ENCODE measurements around the gene SARNP. TPM values are rescaled to one million over a fixed set of nuclear protein-coding genes. Genes with fewer than 3 reads are reported as not detected.

The SARNP gene
- total and polyA plus RNA-seq, 2 donors (not counting 1 experiment from before 2014, with no cell fraction given) = 88.5 to 183 TPM

DNA sequence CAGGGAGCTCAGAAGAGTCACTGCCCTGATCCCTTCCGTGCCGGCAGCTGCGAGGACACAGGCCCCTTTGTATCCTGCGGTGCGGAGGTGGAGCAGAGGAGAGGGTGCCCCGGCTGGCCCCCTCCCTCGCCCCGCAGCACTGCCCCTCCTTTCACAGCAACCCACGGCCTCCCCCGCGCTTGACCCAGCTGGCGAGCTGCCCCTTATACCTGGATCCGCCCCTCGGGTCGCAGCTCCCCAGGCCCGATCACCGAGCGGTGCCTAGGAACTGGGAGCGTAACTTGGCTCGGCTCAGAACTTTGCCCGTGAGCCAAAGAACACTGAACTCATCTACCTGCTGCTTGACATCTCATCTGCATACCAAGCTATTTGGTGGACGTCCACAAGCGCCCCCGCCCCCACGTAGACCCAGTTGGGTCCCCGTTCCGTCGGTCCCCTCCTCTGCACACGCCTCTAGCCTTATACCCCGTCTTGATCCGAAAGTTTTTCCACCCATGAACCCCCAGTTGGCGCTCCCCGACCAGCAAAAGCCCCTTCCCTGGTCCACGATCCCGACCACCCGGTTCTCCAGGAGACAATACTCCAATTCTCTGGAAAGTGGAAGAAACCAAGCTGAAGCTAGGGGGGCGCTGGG, 12.6 kb upstream of the SARNP start:
- Histone ChIP-seq H3K4me2 (ENCODE audit: extremely low read depth, insufficient read depth, low read length) (peak overlapping the region; percentile 99), H3K36me3 (ENCODE audit: control insufficient read depth, insufficient read depth, low read length) (peaks cover 6% of the 10 kb centered on the region), H3K27ac (ENCODE audit: insufficient read depth, low read length) (peak overlapping the region; percentile 91), H3K27me3 (ENCODE audit: control insufficient read depth, insufficient read depth, low read length) (no peaks in the 10 kb centered on the region), H2AFZ (ENCODE audit: low read length) (peak overlapping the region; percentile 57), H3K4me1 (ENCODE audit: control insufficient read depth, extremely low read depth, insufficient read depth, low read length) (peaks cover 10% of the 10 kb centered on the region), H3K4me3 (replicated peaks in 1 of 4; ENCODE audit: control extremely low read depth in 1 of 4, insufficient read depth in 1 of 4, low read depth in 3 of 4, low read length in 4 of 4) (peak overlapping the region; percentile 91 to 97 (median 95)), H4K20me1 (ENCODE audit: control insufficient read depth, extremely low read depth, insufficient read depth, low read length) (no peaks in the 10 kb centered on the region), H3K9me3 (ENCODE audit: control insufficient read depth, insufficient read depth, low read depth, low read length) (no peaks in the 10 kb centered on the region), H3K9ac (ENCODE audit: insufficient read depth, low read length) (peak overlapping the region; percentile 83), H3K79me2 (ENCODE audit: control insufficient read depth, insufficient read depth, low read length) (peaks cover 31% of the 10 kb centered on the region)
- peak in 1 of 2 donors; percentile 18 for DNase-seq (ENCODE audit: low read depth in 2 of 2)
- TF ChIP-seq, protein P1, sequence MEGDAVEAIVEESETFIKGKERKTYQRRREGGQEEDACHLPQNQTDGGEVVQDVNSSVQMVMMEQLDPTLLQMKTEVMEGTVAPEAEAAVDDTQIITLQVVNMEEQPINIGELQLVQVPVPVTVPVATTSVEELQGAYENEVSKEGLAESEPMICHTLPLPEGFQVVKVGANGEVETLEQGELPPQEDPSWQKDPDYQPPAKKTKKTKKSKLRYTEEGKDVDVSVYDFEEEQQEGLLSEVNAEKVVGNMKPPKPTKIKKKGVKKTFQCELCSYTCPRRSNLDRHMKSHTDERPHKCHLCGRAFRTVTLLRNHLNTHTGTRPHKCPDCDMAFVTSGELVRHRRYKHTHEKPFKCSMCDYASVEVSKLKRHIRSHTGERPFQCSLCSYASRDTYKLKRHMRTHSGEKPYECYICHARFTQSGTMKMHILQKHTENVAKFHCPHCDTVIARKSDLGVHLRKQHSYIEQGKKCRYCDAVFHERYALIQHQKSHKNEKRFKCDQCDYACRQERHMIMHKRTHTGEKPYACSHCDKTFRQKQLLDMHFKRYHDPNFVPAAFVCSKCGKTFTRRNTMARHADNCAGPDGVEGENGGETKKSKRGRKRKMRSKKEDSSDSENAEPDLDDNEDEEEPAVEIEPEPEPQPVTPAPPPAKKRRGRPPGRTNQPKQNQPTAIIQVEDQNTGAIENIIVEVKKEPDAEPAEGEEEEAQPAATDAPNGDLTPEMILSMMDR (conservative IDR thresholded peaks at IDR 0.05 in 1 of 2, IDR thresholded peaks at IDR 0.05 in 1 of 2; ENCODE audit: low read depth in 1 of 2, low read length in 2 of 2) = no peak
- TF ChIP-seq EZH2 (IDR thresholded peaks at IDR 0.05; ENCODE audit: low read length, missing control alignments) = no peak

DNA sequence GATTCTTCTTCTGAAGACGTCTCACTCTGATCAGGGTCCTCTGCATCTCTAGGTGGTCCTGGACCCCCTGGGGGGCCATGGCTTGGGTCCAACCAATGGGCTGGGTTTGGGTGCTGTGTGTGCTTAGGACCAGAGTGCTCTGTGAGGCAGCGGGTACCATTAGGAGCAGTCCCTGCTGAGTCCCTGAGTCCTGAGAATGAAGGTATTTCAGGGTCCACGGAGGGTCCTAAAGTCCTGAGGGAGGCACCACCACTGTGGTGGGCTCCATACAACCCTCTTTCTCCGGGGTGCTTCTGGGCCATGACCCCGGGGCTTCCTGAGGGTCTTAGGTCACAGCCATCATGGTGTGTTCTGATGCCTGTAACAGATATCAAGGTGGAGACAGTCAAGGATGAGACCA, 10.8 kb upstream of the SARNP start:
- peaks cover 10% of the 10 kb centered on the region for H3K4me1 ChIP-seq (ENCODE audit: control insufficient read depth, extremely low read depth, insufficient read depth, low read length)
- no peaks in the 10 kb centered on the region for H3K9me3 ChIP-seq (ENCODE audit: control insufficient read depth, insufficient read depth, low read depth, low read length)
- no peaks in the 10 kb centered on the region for H4K20me1 ChIP-seq (ENCODE audit: control insufficient read depth, extremely low read depth, insufficient read depth, low read length)
- H3K27ac ChIP-seq (ENCODE audit: insufficient read depth, low read length) = peak overlapping the region; percentile 91
- peaks cover 34% of the 10 kb centered on the region for H3K79me2 ChIP-seq (ENCODE audit: control insufficient read depth, insufficient read depth, low read length)
- no peak for DNase-seq (ENCODE audit: low read depth in 2 of 2)
- H2AFZ ChIP-seq (ENCODE audit: low read length) = no peak overlapping the region
- no peak overlapping the region for H3K9ac ChIP-seq (ENCODE audit: insufficient read depth, low read length)
- peak overlapping the region; percentile 57 to 97 (median 92) for H3K4me3 ChIP-seq (replicated peaks in 1 of 4; ENCODE audit: control extremely low read depth in 1 of 4, insufficient read depth in 1 of 4, low read depth in 3 of 4, low read length in 4 of 4)
- H3K36me3 ChIP-seq (ENCODE audit: control insufficient read depth, insufficient read depth, low read length) = peaks cover 6% of the 10 kb centered on the region
- H3K4me2 ChIP-seq (ENCODE audit: extremely low read depth, insufficient read depth, low read length) = peak overlapping the region; percentile 79
- TF ChIP-seq, protein P1 (conservative IDR thresholded peaks at IDR 0.05 in 1 of 2, IDR thresholded peaks at IDR 0.05 in 1 of 2; ENCODE audit: low read depth in 1 of 2, low read length in 2 of 2) = no peak
- no peak for TF ChIP-seq EZH2 (IDR thresholded peaks at IDR 0.05; ENCODE audit: low read length, missing control alignments)
- no peaks in the 10 kb centered on the region for H3K27me3 ChIP-seq (ENCODE audit: control insufficient read depth, insufficient read depth, low read length)

DNA sequence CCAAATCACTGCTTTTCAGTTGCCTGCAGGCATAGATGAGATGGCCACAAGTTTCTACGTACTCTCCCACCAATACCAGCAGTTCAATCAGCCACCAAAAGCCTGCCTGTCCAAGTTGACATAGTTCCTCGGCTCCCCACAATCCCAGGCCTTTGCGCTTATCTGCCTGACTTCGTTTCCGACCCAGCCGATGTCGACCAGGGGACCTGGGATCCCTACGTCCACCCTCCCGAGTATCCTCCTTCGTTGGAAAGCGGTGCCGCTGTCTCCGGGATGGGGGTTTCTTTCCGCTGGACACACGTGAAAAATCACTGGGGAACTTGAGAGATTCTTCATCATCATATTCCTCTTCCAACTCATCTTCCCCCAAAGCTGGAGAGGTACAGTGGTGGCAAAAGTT, 10.3 kb upstream of the SARNP start:
- DNase-seq (ENCODE audit: low read depth in 2 of 2) = no peak

More for the DNA sequence above, 10.3 kb upstream of the SARNP start:
- Histone ChIP-seq H2AFZ (ENCODE audit: low read length) (no peak overlapping the region), H3K36me3 (ENCODE audit: control insufficient read depth, insufficient read depth, low read length) (peaks cover 8% of the 10 kb centered on the region), H3K4me3 (replicated peaks in 1 of 4; ENCODE audit: control extremely low read depth in 1 of 4, insufficient read depth in 1 of 4, low read depth in 3 of 4, low read length in 4 of 4) (peak overlapping the region in 1 of 4 experiments; percentile 20), H3K79me2 (ENCODE audit: control insufficient read depth, insufficient read depth, low read length) (peaks cover 34% of the 10 kb centered on the region), H4K20me1 (ENCODE audit: control insufficient read depth, extremely low read depth, insufficient read depth, low read length) (no peaks in the 10 kb centered on the region), H3K27me3 (ENCODE audit: control insufficient read depth, insufficient read depth, low read length) (no peaks in the 10 kb centered on the region), H3K9ac (ENCODE audit: insufficient read depth, low read length) (no peak overlapping the region), H3K27ac (ENCODE audit: insufficient read depth, low read length) (no peak overlapping the region), H3K9me3 (ENCODE audit: control insufficient read depth, insufficient read depth, low read depth, low read length) (no peaks in the 10 kb centered on the region), H3K4me1 (ENCODE audit: control insufficient read depth, extremely low read depth, insufficient read depth, low read length) (peaks cover 10% of the 10 kb centered on the region), H3K4me2 (ENCODE audit: extremely low read depth, insufficient read depth, low read length) (peak overlapping the region; percentile 54)
- TF ChIP-seq, protein P1 (conservative IDR thresholded peaks at IDR 0.05 in 1 of 2, IDR thresholded peaks at IDR 0.05 in 1 of 2; ENCODE audit: low read depth in 1 of 2, low read length in 2 of 2) = no peak
- no peak for TF ChIP-seq EZH2 (IDR thresholded peaks at IDR 0.05; ENCODE audit: low read length, missing control alignments)
